GM12891 (cell line): ENCODE measurements around the gene OR11H7.
"Not testable (repeated sequence)": the region's sequence is repeated elsewhere in the genome, so short reads cannot be mapped to it uniquely, and the experiment has no call there.

Experiments used
- PAX5 ChIP-seq: IDR thresholded peaks from 2 replicates; pipeline ENCODE4 v1.6.1; 2011; ENCODE audit warnings: low read length, moderate library complexity, mild to moderate bottlenecking; ENCODE audit not compliant: insufficient read depth, severe bottlenecking
- POLR2A ChIP-seq: IDR thresholded peaks from 2 replicates; pipeline ENCODE4 v1.6.1; 2011; ENCODE audit warnings: low read depth, low read length, control low read depth
- POLR2AphosphoS5 ChIP-seq: IDR thresholded peaks from 2 replicates; pipeline ENCODE4 v1.6.1; 2011; ENCODE audit warnings: low read depth, low read length, control low read depth
- POU2F2 ChIP-seq: IDR thresholded peaks from 2 replicates; pipeline ENCODE4 v1.6.1; 2011; ENCODE audit warnings: low read depth, mild to moderate bottlenecking, control low read depth, low read length, moderate library complexity
- TAF1 ChIP-seq: IDR thresholded peaks from 2 replicates; pipeline ENCODE4 v1.6.1; 2011; ENCODE audit warnings: low read depth, low read length, control low read depth

DNA sequence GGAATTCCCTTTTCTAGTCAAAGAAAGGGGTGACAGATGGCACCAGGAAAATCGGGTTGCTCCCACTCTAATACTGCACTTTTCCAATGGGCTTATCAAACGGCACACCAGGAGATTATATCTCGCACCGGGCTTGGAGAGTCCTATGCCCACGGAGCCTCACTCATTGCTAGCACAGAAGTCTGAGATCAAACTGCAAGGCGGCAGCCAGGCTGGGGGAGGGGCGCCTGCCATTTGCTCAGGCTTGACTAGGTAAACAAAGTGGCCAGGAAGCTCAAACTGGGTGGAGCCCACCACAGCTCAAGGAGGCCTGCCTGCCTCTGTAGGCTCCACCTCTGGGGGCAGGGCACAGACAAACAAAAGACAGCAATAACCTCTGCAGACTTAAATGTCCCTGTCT is 51.5 kb downstream of the OR11H7 start:
- TF ChIP-seq TAF1, POU2F2, POLR2AphosphoS5, POLR2A, PAX5: not testable (repeated sequence)
